Fibroblast of mammary gland (primary cell): Measurements from ENCODE around the gene CTDSPL.

Experiments used
- DNase-seq: peaks from one replicate; pipeline ENCODE4 v3.0.0-alpha.2; 2010; ENCODE audit warnings: low read depth
- H3K4me3 ChIP-seq: 2 replicates; pipeline ENCODE4 v1.5.1; 2011; ENCODE audit warnings: low read depth, mild to moderate bottlenecking, low read length, moderate library complexity; ENCODE audit not compliant: control insufficient read depth
- TF ChIP-seq, protein P1 (sequence below): conservative IDR thresholded peaks from 2 replicates; pipeline ENCODE4 v1.5.1; 2011; ENCODE audit warnings: low read depth, low read length, inconsistent platforms; ENCODE audit not compliant: control insufficient read depth, insufficient read depth

Gene CTDSPL

GRCh38 chr3:37897763-37898162, 36.1 kb downstream of the CTDSPL start:
- H3K4me3 ChIP-seq: no peak overlapping the region
- TF ChIP-seq, protein P1, sequence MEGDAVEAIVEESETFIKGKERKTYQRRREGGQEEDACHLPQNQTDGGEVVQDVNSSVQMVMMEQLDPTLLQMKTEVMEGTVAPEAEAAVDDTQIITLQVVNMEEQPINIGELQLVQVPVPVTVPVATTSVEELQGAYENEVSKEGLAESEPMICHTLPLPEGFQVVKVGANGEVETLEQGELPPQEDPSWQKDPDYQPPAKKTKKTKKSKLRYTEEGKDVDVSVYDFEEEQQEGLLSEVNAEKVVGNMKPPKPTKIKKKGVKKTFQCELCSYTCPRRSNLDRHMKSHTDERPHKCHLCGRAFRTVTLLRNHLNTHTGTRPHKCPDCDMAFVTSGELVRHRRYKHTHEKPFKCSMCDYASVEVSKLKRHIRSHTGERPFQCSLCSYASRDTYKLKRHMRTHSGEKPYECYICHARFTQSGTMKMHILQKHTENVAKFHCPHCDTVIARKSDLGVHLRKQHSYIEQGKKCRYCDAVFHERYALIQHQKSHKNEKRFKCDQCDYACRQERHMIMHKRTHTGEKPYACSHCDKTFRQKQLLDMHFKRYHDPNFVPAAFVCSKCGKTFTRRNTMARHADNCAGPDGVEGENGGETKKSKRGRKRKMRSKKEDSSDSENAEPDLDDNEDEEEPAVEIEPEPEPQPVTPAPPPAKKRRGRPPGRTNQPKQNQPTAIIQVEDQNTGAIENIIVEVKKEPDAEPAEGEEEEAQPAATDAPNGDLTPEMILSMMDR: no peak
- DNase-seq: no peak

DNA sequence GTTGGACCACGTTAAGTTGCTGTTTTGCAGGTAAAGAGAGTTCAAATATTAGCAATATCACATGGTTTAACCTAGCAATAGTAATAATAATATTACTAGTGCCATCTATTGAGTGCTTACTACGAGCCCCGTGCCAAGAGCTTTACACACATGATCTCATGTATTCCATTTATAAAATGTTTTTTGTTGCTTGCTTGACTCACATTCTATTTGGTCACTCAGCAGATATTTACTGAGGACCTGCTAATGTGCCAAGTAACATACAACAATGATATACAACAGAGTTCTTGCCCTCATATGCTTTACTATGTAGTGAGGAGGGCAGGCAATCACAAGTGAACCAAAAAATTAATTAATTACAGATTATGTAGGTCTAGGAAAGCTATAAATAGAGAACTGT, 36.7 kb downstream of the CTDSPL start:
- TF ChIP-seq, protein P1: no peak
- H3K4me3 ChIP-seq: no peak overlapping the region
- DNase-seq: no peak

GRCh38 chr3:37899101-37899707, 37.5 kb downstream of the CTDSPL start:
- TF ChIP-seq, protein P1: no peak
- no peak for DNase-seq
- H3K4me3 ChIP-seq: no peak overlapping the region

- DNase-seq: no peak
- no peak overlapping the region for H3K4me3 ChIP-seq
- TF ChIP-seq, protein P1: no peak
These were observed 38.1 kb downstream of the CTDSPL start for GRCh38 chr3:37899711-37900306.

GRCh38 chr3:37901721-37902120, 40.0 kb downstream of the CTDSPL start:
- DNase-seq: no peak
- no peak overlapping the region for H3K4me3 ChIP-seq
- TF ChIP-seq, protein P1: no peak

- no peak for DNase-seq
- TF ChIP-seq, protein P1: no peak
- H3K4me3 ChIP-seq: no peak overlapping the region
These were observed 41.0 kb downstream of the CTDSPL start for GRCh38 chr3:37902674-37903073.
